Measurements from ENCODE around the gene UNC79.

Gene UNC79

DNA sequence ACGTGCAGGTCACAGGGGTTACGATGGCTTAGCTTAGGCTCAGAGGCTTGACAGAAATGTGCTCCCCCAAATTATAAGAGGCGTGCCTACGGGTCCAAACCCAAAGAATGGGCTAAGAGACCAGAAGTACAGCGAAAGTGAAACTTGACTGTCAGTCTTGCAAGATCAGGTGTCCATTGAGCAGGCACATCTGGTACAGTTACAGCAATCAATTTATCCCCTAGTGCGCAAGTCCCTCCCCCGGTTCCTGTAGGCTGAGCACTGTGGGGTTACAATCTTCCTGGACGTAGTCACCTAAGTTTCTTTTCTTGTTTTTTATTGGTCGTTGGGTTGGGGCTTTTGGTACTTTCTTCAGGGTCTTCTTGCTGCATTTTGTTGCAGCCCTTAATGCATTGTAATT, 134.2 kb downstream of the UNC79 start:
- DNase-seq, result no peak
- H3K4me3 ChIP-seq (ENCODE audit: low read depth, low read length), result no peak overlapping the region
- TF ChIP-seq, protein P1, sequence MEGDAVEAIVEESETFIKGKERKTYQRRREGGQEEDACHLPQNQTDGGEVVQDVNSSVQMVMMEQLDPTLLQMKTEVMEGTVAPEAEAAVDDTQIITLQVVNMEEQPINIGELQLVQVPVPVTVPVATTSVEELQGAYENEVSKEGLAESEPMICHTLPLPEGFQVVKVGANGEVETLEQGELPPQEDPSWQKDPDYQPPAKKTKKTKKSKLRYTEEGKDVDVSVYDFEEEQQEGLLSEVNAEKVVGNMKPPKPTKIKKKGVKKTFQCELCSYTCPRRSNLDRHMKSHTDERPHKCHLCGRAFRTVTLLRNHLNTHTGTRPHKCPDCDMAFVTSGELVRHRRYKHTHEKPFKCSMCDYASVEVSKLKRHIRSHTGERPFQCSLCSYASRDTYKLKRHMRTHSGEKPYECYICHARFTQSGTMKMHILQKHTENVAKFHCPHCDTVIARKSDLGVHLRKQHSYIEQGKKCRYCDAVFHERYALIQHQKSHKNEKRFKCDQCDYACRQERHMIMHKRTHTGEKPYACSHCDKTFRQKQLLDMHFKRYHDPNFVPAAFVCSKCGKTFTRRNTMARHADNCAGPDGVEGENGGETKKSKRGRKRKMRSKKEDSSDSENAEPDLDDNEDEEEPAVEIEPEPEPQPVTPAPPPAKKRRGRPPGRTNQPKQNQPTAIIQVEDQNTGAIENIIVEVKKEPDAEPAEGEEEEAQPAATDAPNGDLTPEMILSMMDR (IDR thresholded peaks at IDR 0.05; ENCODE audit: low read depth, low read length, missing control alignments), result no peak
- H3K36me3 ChIP-seq (replicated peaks), result no peaks in the 10 kb centered on the region
- no peaks in the 10 kb centered on the region for H3K27me3 ChIP-seq (replicated peaks)
- H3K27ac ChIP-seq, result no peak overlapping the region
- in situ Hi-C loops (cut with HindIII; ENCODE audit: low pct_ligation_motif_present, low sequenced_read_pairs), result no loop called here

- in situ Hi-C loops (cut with HindIII; ENCODE audit: low pct_ligation_motif_present, low sequenced_read_pairs), result no loop called here
- H3K27ac ChIP-seq, result no peak overlapping the region
- no peaks in the 10 kb centered on the region for H3K36me3 ChIP-seq (replicated peaks)
- H3K27me3 ChIP-seq (replicated peaks), result no peaks in the 10 kb centered on the region
- TF ChIP-seq, protein P1 (IDR thresholded peaks at IDR 0.05; ENCODE audit: low read depth, low read length, missing control alignments), result no peak
- no peak for DNase-seq
- H3K4me3 ChIP-seq (ENCODE audit: low read depth, low read length), result no peak overlapping the region
These were observed 135.4 kb downstream of the UNC79 start for GRCh38 chr14:93566065-93566693.

DNA sequence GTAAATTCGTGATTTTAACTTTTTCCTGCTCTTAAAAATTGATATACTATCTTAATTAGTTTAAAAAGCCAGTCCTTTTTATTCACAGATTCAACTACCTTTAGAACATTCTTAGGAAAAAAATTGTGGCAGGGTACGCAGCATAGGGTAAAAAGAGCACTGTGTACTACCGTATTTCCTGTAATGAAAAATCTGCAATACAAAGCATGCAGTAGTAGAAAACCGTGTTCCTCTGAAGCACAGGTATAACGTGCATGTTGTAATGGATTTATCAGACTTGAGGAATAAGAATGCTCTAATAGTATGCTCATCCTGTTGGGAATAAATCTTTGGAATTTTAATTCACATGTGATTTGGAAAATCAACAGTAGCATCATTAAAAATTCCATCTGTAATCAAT, 140.5 kb downstream of the UNC79 start:
- Histone ChIP-seq H3K27ac (no peak overlapping the region), H3K4me3 (ENCODE audit: low read depth, low read length) (no peak overlapping the region), H3K27me3 (replicated peaks) (no peaks in the 10 kb centered on the region), H3K36me3 (replicated peaks) (no peaks in the 10 kb centered on the region)
- in situ Hi-C loops (cut with HindIII; ENCODE audit: low pct_ligation_motif_present, low sequenced_read_pairs), result no loop called here
- DNase-seq, result no peak
- TF ChIP-seq, protein P1 (IDR thresholded peaks at IDR 0.05; ENCODE audit: low read depth, low read length, missing control alignments), result no peak

GRCh38 chr14:93579178-93579577, 148.4 kb downstream of the UNC79 start:
- in situ Hi-C loops (cut with HindIII; ENCODE audit: low pct_ligation_motif_present, low sequenced_read_pairs), result no loop called here
- Histone ChIP-seq H3K36me3 (replicated peaks) (no peaks in the 10 kb centered on the region), H3K27me3 (replicated peaks) (no peaks in the 10 kb centered on the region), H3K4me3 (ENCODE audit: low read depth, low read length) (no peak overlapping the region), H3K27ac (no peak overlapping the region)
- DNase-seq, result no peak
- TF ChIP-seq, protein P1 (IDR thresholded peaks at IDR 0.05; ENCODE audit: low read depth, low read length, missing control alignments), result no peak

DNA sequence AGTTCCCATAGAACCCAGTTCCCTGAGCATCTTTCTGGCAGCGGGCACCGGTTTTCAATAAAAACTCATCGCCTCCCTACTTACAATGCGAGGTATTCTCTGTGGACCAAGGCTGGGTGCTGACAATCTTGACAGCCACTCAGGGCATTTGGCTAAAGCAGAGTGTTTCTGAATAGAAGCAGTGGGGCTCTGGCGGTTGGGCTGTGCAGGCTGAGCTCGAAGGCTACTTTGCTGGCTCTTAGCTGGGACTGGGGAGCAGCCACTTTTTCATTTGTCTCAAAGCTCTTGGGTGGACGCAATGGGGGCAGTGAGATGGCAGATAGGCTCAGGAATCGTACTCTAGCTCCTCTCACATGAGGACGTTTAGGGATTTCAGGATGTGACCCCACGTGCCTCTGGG, 151.8 kb downstream of the UNC79 start:
- Histone ChIP-seq H3K36me3 (replicated peaks) (no peaks in the 10 kb centered on the region), H3K27me3 (replicated peaks) (no peaks in the 10 kb centered on the region), H3K4me3 (ENCODE audit: low read depth, low read length) (no peak overlapping the region), H3K27ac (no peak overlapping the region)
- DNase-seq, result no peak
- in situ Hi-C loops (cut with HindIII; ENCODE audit: low pct_ligation_motif_present, low sequenced_read_pairs), result no loop called here
- TF ChIP-seq, protein P1 (IDR thresholded peaks at IDR 0.05; ENCODE audit: low read depth, low read length, missing control alignments), result no peak

- Histone ChIP-seq H3K36me3 (replicated peaks) (no peaks in the 10 kb centered on the region), H3K27ac (no peak overlapping the region), H3K27me3 (replicated peaks) (no peaks in the 10 kb centered on the region), H3K4me3 (ENCODE audit: low read depth, low read length) (no peak overlapping the region)
- TF ChIP-seq, protein P1 (IDR thresholded peaks at IDR 0.05; ENCODE audit: low read depth, low read length, missing control alignments), result no peak
- in situ Hi-C loops (cut with HindIII; ENCODE audit: low pct_ligation_motif_present, low sequenced_read_pairs), result no loop called here
- DNase-seq, result no peak
These were observed 156.6 kb downstream of the UNC79 start for GRCh38 chr14:93587330-93587729.
